Fibroblast of the aortic adventitia (primary cell): ENCODE results near the gene MYL12A. TPM values are rescaled to one million over a fixed set of nuclear protein-coding genes. Genes with fewer than 3 reads are reported as not detected.

Experiments used
- DNase-seq: peaks from one replicate; pipeline ENCODE4 v3.0.0-alpha.2; 2010; ENCODE audit warnings: low read depth
- H3K4me3 ChIP-seq: 2 replicates; pipeline ENCODE4 v1.5.1; 2011; ENCODE audit warnings: low read depth, mild to moderate bottlenecking, control low read depth, low read length, moderate library complexity
- total RNA-seq: library from RNA; depleted of rRNA; stranded (reverse); fragments of >200 nt; gene quantifications from 2 replicates; pipeline ENCODE4 v1.2.3, GENCODE V29; 2012; ENCODE audit warnings: low replicate concordance
- TF ChIP-seq, protein P1 (sequence below): IDR thresholded peaks from 2 replicates; pipeline ENCODE4 v1.5.1; 2011; ENCODE audit warnings: mild to moderate bottlenecking, low read length, control low read depth, inconsistent platforms; ENCODE audit not compliant: insufficient read depth

The MYL12A gene
- total RNA-seq, 1 donor: 733 TPM

- TF ChIP-seq, protein P1, sequence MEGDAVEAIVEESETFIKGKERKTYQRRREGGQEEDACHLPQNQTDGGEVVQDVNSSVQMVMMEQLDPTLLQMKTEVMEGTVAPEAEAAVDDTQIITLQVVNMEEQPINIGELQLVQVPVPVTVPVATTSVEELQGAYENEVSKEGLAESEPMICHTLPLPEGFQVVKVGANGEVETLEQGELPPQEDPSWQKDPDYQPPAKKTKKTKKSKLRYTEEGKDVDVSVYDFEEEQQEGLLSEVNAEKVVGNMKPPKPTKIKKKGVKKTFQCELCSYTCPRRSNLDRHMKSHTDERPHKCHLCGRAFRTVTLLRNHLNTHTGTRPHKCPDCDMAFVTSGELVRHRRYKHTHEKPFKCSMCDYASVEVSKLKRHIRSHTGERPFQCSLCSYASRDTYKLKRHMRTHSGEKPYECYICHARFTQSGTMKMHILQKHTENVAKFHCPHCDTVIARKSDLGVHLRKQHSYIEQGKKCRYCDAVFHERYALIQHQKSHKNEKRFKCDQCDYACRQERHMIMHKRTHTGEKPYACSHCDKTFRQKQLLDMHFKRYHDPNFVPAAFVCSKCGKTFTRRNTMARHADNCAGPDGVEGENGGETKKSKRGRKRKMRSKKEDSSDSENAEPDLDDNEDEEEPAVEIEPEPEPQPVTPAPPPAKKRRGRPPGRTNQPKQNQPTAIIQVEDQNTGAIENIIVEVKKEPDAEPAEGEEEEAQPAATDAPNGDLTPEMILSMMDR: no peak
- DNase-seq: peak; percentile 50
- H3K4me3 ChIP-seq: peak overlapping the region; percentile 94
Observed at GRCh38 chr18:3262234-3263131, 14.9 kb downstream of the MYL12A start.

GRCh38 chr18:3263132-3263700 is 15.6 kb downstream of the MYL12A start:
- peak overlapping the region; percentile 94 for H3K4me3 ChIP-seq
- TF ChIP-seq, protein P1: no peak
- no peak for DNase-seq

DNA sequence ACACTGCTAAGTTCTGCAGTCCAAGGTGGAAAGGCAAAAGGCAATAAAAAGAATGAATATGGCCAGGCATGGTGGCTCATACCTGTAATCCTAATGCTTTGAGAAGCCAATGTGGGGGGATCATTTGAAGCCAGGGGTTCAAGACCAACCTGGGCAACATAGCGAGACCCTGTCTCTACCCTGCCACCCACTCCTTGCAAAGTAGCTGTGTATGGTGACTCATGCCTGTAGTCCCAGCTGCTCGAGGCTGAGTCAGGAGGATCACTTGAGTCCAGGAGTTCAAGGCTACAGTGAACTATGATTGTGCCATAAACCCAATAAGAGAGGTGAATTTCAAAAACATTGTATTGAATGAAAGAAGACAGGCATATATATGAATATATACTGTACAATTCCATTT is 16.8 kb downstream of the MYL12A start:
- H3K4me3 ChIP-seq: peak overlapping the region; percentile 49
- DNase-seq: no peak
- TF ChIP-seq, protein P1: no peak

DNA sequence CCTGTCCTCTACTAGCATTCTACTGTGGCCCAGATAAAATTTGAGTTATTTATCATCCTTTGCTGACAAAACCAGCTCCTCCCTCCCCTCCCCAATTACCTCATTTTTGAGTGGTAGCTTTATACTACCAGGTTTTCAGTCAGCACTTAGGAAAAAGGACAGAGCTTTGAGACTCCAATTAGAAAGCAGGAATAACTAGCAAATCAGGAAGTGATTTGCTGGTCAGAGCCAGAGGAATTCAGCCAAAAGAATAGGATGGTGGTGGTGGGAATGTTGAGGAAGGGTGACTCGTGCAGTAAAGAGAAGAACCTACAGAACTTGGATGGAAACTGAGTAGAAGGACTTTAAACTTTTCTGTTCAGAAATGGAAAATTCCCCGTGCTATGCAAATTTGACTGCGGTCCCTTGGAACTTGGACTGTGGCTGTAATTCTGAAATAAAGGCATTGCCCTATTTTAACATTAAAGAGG is 18.0 kb downstream of the MYL12A start:
- peak; percentile 45 for DNase-seq
- TF ChIP-seq, protein P1: no peak

GRCh38 chr18:3266062-3266608 is 18.5 kb downstream of the MYL12A start:
- no peak overlapping the region for H3K4me3 ChIP-seq
- no peak for DNase-seq
- TF ChIP-seq, protein P1: no peak

More for the DNA sequence above, 18.0 kb downstream of the MYL12A start:
- H3K4me3 ChIP-seq: no peak overlapping the region

DNA sequence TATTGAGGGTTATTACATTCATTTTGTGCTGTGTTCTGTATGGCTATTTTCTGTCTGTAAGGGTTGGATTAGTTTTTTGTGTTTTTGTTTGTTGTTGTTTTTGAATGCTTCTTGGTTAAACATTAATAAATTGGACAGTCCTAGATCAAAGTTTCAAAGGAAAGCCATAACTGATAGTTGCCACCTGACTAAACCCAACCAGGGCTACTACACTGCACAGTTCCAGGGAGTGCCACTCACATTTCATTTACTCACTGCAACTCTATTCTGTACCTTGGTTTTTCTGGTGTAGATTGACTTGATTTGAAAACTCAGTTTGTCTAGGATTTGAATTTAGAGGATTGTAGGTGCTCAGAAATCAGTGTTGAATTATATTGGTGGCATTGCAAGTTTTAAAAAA is 20.7 kb downstream of the MYL12A start:
- H3K4me3 ChIP-seq: no peak overlapping the region
- TF ChIP-seq, protein P1: no peak
- DNase-seq: no peak
